K562 (cell line): ENCODE results near the gene IGSF23. TPM values are rescaled to one million over a fixed set of nuclear protein-coding genes. Genes with fewer than 3 reads are reported as not detected.

ENCODE experiments used
- ATAC-seq: fragments of 200-7000 bp; cut with Tn5 transposase; 3 replicates; pipeline ENCODE4 v1.9.1; 2020; ENCODE audit warnings: moderate library complexity
- BruUV-seq: library from RNA; stranded (reverse); fragments of 400-500 nt; replicated peaks from 2 replicates; lab custom pipeline; 2021; lab: Mats Ljungman, UMichigan
- CTCF ChIA-PET: fragments of 300-600 bp; formaldehyde crosslinking; extraction: SDS; loops from one replicate; lab custom pipeline; 2021; ENCODE audit warnings: low intra/inter-chr PET ratio; lab: Yijun Ruan, JAX
- POLR2A ChIA-PET: fragments of 300-600, 350-650 bp; sonication (Branson Sonifier 250); formaldehyde crosslinking; extraction: SDS; loops from one replicate; lab custom pipeline; 2021; ENCODE audit warnings: antibody characterized with exemption, inconsistent platforms; lab: Yijun Ruan, JAX
- DNase-seq, 4 experiments: peaks; one replicate each; pipeline versions ENCODE4 v3.0.0 to v3.0.0-alpha.2; 2011 to 2018; ENCODE audit warnings: low spot score in 3 of 4, mixed read lengths in 3 of 4; ENCODE audit errors: extremely low read depth in 1 of 4
- FAIRE-seq: peaks from 2 replicates; lab custom pipeline; 2011; peaks lifted over from hg19 to GRCh38; lab: Jason Lieb, UNC
- H2AFZ ChIP-seq: 2 replicates; pipeline ENCODE4 v1.6.0; 2011; ENCODE audit warnings: low read depth, low read length, control low read depth, inconsistent platforms
- H3K27ac ChIP-seq: fragments of 200-600 bp; 3 replicates; pipeline ENCODE4 v1.8.0; 2011; ENCODE audit warnings: low read depth, mild to moderate bottlenecking, control low read depth, inconsistent platforms, low read length, moderate library complexity, mixed read lengths; ENCODE audit errors: extremely low read depth
- H3K27me3 ChIP-seq, 2 experiments: fragments of 300-600 bp in 1 of 2; 2 replicates in 1 of 2; 3 replicates in 1 of 2; pipeline versions ENCODE4 v1.6.0 to v1.8.0; 2011; ENCODE audit warnings: inconsistent platforms in 2 of 2, low read length in 2 of 2, mild to moderate bottlenecking in 1 of 2, mixed read lengths in 1 of 2, moderate library complexity in 1 of 2; ENCODE audit not compliant: control insufficient read depth in 2 of 2, insufficient read depth in 2 of 2
- H3K36me3 ChIP-seq: fragments of 300-600 bp; 3 replicates; pipeline ENCODE4 v1.8.0; 2011; ENCODE audit warnings: mild to moderate bottlenecking, low read length, inconsistent platforms; ENCODE audit not compliant: control insufficient read depth, insufficient read depth
- H3K4me1 ChIP-seq, 2 experiments: fragments of 200-600 bp in 1 of 2; replicated peaks in 1 of 2; 2 replicates in 1 of 2; 3 replicates in 1 of 2; pipeline versions ENCODE4 v1.5.1 to v1.8.0; 2011; ENCODE audit warnings: inconsistent platforms in 2 of 2, low read length in 2 of 2, mild to moderate bottlenecking in 1 of 2, mixed read lengths in 1 of 2, moderate library complexity in 1 of 2; ENCODE audit not compliant: control insufficient read depth in 2 of 2, insufficient read depth in 2 of 2
- H3K4me2 ChIP-seq: 2 replicates; pipeline ENCODE4 v1.6.1; 2011; ENCODE audit warnings: low read length, control low read depth, inconsistent platforms, mixed read lengths; ENCODE audit not compliant: insufficient read depth
- H3K4me3 ChIP-seq: fragments of 200-600 bp; sonication (generic), shearing (Covaris generic); 2 replicates; pipeline ENCODE4 v1.5.1; 2016; ENCODE audit warnings: control low read depth, inconsistent platforms
- H3K79me2 ChIP-seq: fragments of 200-600 bp; 3 replicates; pipeline ENCODE4 v1.8.0; 2011; ENCODE audit warnings: low read length, inconsistent platforms; ENCODE audit not compliant: control insufficient read depth, insufficient read depth
- H3K9ac ChIP-seq, 2 experiments: 2 replicates each; pipeline versions ENCODE4 v1.6.0 to v1.6.1; 2011; ENCODE audit warnings: low read depth in 2 of 2, low read length in 2 of 2, control low read depth in 1 of 2, inconsistent platforms in 1 of 2, mild to moderate bottlenecking in 1 of 2, mixed read lengths in 1 of 2; ENCODE audit not compliant: insufficient read depth in 1 of 2
- H3K9me1 ChIP-seq: one replicate; pipeline ENCODE4 v1.6.0; 2011; ENCODE audit warnings: inconsistent platforms, mild to moderate bottlenecking, low read length, moderate library complexity; ENCODE audit not compliant: control insufficient read depth, insufficient read depth
- H3K9me3 ChIP-seq: replicated peaks from 2 replicates; pipeline ENCODE4 v1.5.1; 2011; ENCODE audit warnings: low read depth, low read length, inconsistent platforms; ENCODE audit not compliant: control insufficient read depth, insufficient read depth
- H4K20me1 ChIP-seq: replicated peaks from 2 replicates; pipeline ENCODE4 v1.6.1; 2011; ENCODE audit warnings: low read length, inconsistent platforms, mixed read lengths; ENCODE audit not compliant: control insufficient read depth, insufficient read depth
- CHD1 ChIP-seq: fragments of 200-600 bp; sonication (generic); IDR thresholded peaks from one replicate; pipeline ENCODE4 v1.6.1; 2012; ENCODE audit warnings: mild to moderate bottlenecking, moderate library complexity, low read length, inconsistent platforms
- EGR1 ChIP-seq: fragments of 450-650 bp; conservative IDR thresholded peaks from 2 replicates; pipeline ENCODE4 v1.6.1; 2017; ENCODE audit warnings: mild to moderate bottlenecking
- RBM25 ChIP-seq: fragments of 200-400 bp; formaldehyde crosslinking; IDR thresholded peaks from 2 replicates; pipeline ENCODE4 v1.6.1; 2018; ENCODE audit warnings: low read length, low read depth, moderate library complexity; ENCODE audit not compliant: severe bottlenecking
- WGBS: fragments of 100-300 bp; shearing (Covaris generic); methylation state at CpG from one replicate; pipeline ENCODE4 v1.1.6; 2016; ENCODE audit warnings: low coverage, mixed read lengths; ENCODE audit not compliant: insufficient coverage; ENCODE audit errors: missing lambda C conversion rate; 5-methylcytosine and 5-hydroxymethylcytosine counted together
- in situ Hi-C: fragments of 300-500 bp; cut with MboI; formaldehyde crosslinking; loops from 4 replicates; pipeline ENCODE4 v1.15.0; 2018; ENCODE audit warnings: inconsistent platforms, mixed read lengths
- intact Hi-C: fragments of 100-400 bp; cut with micrococcal nuclease; formaldehyde crosslinking; loops from 2 replicates; pipeline ENCODE4 v1.14.2; 2022
- polyA plus RNA-seq, 8 experiments: library from polyadenylated mRNA; depleted of rRNA in 4 of 8; stranded (reverse) in 5 of 8; unstranded in 3 of 8; fragments of >200 nt; fragmentation: Nextera tagmentation in 2 of 8; fragmentation: Illumina TruSeq in 1 of 8; extraction: Ambion mirVana in 2 of 8; extraction: Trizol in 1 of 8; gene quantifications; 2 replicates each; pipeline versions ENCODE4 v1.2.1 to v1.2.3, GENCODE V29; 2011 to 2014; ENCODE audit warnings: inconsistent platforms in 1 of 8, missing spikeins in 1 of 8
- total RNA-seq, 7 experiments: library from RNA; depleted of rRNA in 6 of 7; stranded (reverse); fragments of >200 nt in 6 of 7; fragmentation: Illumina TruSeq in 2 of 7; extraction: Trizol in 2 of 7; gene quantifications; 2 replicates each; pipeline versions ENCODE4 v1.2.1 to v1.2.3, GENCODE V29; 2011 to 2021; ENCODE audit warnings: low replicate concordance in 1 of 7
- TF ChIP-seq, protein P1 (sequence below), 3 experiments: IDR thresholded peaks in 2 of 3; conservative IDR thresholded peaks in 1 of 3; 2 replicates each; pipeline ENCODE4 v1.5.1; 2011 to 2012; ENCODE audit warnings: low read length in 3 of 3, mild to moderate bottlenecking in 3 of 3, control low read depth in 2 of 3, improper control_type of control experiment in 1 of 3, inconsistent platforms in 1 of 3, low read depth in 1 of 3, mixed read lengths in 1 of 3, moderate library complexity in 1 of 3; ENCODE audit not compliant: insufficient read depth in 2 of 3

IGSF23 gene
- total and polyA plus RNA-seq, 9 of the 15 experiments (the other 6 are each of a cell fraction or from before 2014, with no cell fraction given) = not detected

DNA sequence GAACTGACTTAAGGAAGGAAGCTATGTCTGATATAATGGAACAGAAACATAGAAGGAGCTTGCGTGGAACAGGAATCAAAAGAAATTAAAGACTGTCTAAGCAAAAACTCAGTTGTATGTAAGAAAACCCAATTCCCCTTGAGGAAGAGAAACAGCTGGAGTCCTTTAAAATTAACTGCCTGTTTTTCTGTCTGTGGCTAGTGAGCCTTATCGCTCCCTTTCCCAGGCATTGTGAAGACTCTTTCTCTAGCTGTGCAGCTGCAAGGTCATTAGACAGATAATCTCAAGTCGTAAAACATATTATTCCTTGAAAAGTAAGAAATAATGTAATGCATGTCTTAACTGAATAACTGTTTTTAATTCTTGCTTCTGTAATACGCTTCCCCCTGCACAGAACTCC is 39.7 kb upstream of the IGSF23 start (continued):
- TF ChIP-seq, protein P1, sequence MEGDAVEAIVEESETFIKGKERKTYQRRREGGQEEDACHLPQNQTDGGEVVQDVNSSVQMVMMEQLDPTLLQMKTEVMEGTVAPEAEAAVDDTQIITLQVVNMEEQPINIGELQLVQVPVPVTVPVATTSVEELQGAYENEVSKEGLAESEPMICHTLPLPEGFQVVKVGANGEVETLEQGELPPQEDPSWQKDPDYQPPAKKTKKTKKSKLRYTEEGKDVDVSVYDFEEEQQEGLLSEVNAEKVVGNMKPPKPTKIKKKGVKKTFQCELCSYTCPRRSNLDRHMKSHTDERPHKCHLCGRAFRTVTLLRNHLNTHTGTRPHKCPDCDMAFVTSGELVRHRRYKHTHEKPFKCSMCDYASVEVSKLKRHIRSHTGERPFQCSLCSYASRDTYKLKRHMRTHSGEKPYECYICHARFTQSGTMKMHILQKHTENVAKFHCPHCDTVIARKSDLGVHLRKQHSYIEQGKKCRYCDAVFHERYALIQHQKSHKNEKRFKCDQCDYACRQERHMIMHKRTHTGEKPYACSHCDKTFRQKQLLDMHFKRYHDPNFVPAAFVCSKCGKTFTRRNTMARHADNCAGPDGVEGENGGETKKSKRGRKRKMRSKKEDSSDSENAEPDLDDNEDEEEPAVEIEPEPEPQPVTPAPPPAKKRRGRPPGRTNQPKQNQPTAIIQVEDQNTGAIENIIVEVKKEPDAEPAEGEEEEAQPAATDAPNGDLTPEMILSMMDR (IDR thresholded peaks at IDR 0.05 in 2 of 3, conservative IDR thresholded peaks at IDR 0.05 in 1 of 3; ENCODE audit: insufficient read depth in 2 of 3, low read depth in 1 of 3, low read length in 3 of 3) = no peak

GRCh38 chr19:44574186-44574950 is 39.0 kb upstream of the IGSF23 start:
- DNase-seq = no peak
- Histone ChIP-seq H3K4me2 (peak overlapping the region; percentile 57; the same call in 1 of the 2 replicates), H3K27ac (no peak overlapping the region), H2AFZ (peak overlapping the region; percentile 48; the same call in 1 of the 2 replicates), H3K4me3 (no peak overlapping the region), H3K36me3 (no peaks in the 10 kb centered on the region), H3K9ac (0 out of 4 replicates have a peak overlapping the region, but pooled peaks of 1 of the 2 experiments have one; percentile 7), H3K79me2 (no peaks in the 10 kb centered on the region), H3K27me3 (no peaks in the 10 kb centered on the region), H3K9me1 (no peaks in the 10 kb centered on the region), H3K9me3 (no peaks in the 10 kb centered on the region), H4K20me1 (no peaks in the 10 kb centered on the region), H3K4me1 (peaks cover 12 to 33% of the 10 kb centered on the region in 2 experiments)
- in situ Hi-C loops = loop anchor here (5.0 kb wide), 3 partner anchors 83 to 203 kb away; partner anchors contain the start of gene CBLC
- POLR2A ChIA-PET = interaction anchor here (0.8 to 1.2 kb wide), 2 partner anchors 36 to 83 kb away, joined by 3 read pairs; no protein-coding TSS in a partner anchor
- WGBS = 35% methylated on average over 8 of the region's 8 CpGs
- no peak for ATAC-seq
- no TSS peak for BruUV-seq
- CTCF ChIA-PET = no interaction called here
- TF ChIP-seq RBM25 (peak; percentile 50), EGR1 (0 out of 2 replicates have a peak, but pooled peaks have one; percentile 41), CHD1 (no peak)
- intact Hi-C loops = loop anchor here (5.0 to 10.0 kb wide), 2 partner anchors 110 to 273 kb away; partner anchors contain the start of gene NECTIN2
- FAIRE-seq = peak; percentile 58
